ENCODE measurements around the gene CDH2.

Gene CDH2

DNA sequence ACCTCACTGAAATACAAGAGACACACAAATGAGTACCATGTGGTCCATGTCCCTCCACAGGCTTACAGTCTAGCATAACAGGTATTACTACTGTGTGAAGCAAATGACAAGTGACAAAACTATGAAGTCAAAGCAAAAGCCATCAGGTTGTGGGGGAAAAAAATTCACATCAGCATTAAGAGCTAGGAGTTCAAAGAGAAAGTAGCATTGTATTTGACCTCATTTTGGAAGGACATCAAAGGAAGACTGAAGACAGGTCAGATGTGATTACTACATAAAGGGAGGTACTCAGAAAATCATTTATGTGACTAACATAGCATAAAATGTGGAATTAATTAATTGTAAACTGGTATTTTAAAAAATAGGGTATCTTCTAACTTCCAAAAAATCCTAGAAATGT, 224.2 kb downstream of the CDH2 start:
- TF ChIP-seq CSDC2 (CRISPR knock-in tag; IDR thresholded peaks at IDR 0.05) (no peak), GLIS3 (CRISPR knock-in tag; IDR thresholded peaks at IDR 0.05) (no peak), ZFP3 (CRISPR knock-in tag; IDR thresholded peaks at IDR 0.05) (no peak), ZFP30 (CRISPR knock-in tag; IDR thresholded peaks at IDR 0.05) (no peak), TCF4 (CRISPR knock-in tag; IDR thresholded peaks at IDR 0.05; ENCODE audit: borderline replicate concordance) (no peak), RARB (CRISPR knock-in tag; IDR thresholded peaks at IDR 0.05) (no peak)

DNA sequence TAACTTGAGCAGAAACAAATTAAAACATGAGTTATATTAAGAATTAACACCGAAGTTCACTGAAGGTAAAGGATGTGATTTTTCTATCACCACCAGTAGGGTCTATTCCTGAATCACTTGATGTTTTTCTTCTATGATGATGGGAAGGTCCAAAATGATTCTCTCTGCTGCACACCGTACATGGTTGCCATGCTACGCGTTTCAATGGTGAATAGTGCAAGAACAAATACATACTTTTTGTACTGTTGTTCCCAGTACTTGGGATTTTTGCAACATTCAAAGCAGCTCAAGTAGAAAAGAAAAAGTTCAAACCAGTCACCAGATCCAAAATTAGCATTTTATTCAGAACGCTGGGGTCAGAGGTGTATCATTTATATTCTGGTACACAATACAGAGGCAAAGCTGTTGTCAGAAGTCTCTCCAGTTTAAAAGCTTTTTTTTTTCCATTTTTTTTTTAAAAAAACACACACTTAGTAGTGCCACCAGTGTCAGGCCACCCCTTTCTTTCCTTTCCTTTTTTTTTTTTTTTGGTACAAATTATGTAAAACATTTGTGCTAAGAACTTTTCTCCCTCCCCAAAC, 226.2 kb downstream of the CDH2 start:
- TF ChIP-seq ISL1 (CRISPR knock-in tag; IDR thresholded peaks at IDR 0.05) = no peak
- TF ChIP-seq, protein P1, sequence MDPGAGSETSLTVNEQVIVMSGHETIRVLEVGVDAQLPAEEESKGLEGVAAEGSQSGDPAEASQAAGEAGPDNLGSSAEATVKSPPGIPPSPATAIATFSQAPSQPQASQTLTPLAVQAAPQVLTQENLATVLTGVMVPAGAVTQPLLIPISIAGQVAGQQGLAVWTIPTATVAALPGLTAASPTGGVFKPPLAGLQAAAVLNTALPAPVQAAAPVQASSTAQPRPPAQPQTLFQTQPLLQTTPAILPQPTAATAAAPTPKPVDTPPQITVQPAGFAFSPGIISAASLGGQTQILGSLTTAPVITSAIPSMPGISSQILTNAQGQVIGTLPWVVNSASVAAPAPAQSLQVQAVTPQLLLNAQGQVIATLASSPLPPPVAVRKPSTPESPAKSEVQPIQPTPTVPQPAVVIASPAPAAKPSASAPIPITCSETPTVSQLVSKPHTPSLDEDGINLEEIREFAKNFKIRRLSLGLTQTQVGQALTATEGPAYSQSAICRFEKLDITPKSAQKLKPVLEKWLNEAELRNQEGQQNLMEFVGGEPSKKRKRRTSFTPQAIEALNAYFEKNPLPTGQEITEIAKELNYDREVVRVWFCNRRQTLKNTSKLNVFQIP (CRISPR knock-in tag; IDR thresholded peaks at IDR 0.05; ENCODE audit: borderline replicate concordance, low read depth) = no peak
- TF ChIP-seq SNAI2 (CRISPR knock-in tag; IDR thresholded peaks at IDR 0.05) = no peak
- TF ChIP-seq, protein P2, sequence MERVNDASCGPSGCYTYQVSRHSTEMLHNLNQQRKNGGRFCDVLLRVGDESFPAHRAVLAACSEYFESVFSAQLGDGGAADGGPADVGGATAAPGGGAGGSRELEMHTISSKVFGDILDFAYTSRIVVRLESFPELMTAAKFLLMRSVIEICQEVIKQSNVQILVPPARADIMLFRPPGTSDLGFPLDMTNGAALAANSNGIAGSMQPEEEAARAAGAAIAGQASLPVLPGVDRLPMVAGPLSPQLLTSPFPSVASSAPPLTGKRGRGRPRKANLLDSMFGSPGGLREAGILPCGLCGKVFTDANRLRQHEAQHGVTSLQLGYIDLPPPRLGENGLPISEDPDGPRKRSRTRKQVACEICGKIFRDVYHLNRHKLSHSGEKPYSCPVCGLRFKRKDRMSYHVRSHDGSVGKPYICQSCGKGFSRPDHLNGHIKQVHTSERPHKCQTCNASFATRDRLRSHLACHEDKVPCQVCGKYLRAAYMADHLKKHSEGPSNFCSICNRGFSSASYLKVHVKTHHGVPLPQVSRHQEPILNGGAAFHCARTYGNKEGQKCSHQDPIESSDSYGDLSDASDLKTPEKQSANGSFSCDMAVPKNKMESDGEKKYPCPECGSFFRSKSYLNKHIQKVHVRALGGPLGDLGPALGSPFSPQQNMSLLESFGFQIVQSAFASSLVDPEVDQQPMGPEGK (CRISPR knock-in tag; IDR thresholded peaks at IDR 0.05; ENCODE audit: borderline replicate concordance) = no peak
- TF ChIP-seq, protein P3, sequence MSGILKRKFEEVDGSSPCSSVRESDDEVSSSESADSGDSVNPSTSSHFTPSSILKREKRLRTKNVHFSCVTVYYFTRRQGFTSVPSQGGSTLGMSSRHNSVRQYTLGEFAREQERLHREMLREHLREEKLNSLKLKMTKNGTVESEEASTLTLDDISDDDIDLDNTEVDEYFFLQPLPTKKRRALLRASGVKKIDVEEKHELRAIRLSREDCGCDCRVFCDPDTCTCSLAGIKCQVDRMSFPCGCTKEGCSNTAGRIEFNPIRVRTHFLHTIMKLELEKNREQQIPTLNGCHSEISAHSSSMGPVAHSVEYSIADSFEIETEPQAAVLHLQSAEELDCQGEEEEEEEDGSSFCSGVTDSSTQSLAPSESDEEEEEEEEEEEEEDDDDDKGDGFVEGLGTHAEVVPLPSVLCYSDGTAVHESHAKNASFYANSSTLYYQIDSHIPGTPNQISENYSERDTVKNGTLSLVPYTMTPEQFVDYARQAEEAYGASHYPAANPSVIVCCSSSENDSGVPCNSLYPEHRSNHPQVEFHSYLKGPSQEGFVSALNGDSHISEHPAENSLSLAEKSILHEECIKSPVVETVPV (CRISPR knock-in tag; IDR thresholded peaks at IDR 0.05) = no peak
- TF ChIP-seq ZNF565 (CRISPR knock-in tag; conservative IDR thresholded peaks at IDR 0.05; ENCODE audit: low read depth) = no peak
- TF ChIP-seq ZFP30 (CRISPR knock-in tag; IDR thresholded peaks at IDR 0.05) = no peak
- TF ChIP-seq OSR1 (CRISPR knock-in tag; IDR thresholded peaks at IDR 0.05) = no peak
- no peak for ATAC-seq

More for the DNA sequence above, 224.2 kb downstream of the CDH2 start:
- no peak for ATAC-seq

DNA sequence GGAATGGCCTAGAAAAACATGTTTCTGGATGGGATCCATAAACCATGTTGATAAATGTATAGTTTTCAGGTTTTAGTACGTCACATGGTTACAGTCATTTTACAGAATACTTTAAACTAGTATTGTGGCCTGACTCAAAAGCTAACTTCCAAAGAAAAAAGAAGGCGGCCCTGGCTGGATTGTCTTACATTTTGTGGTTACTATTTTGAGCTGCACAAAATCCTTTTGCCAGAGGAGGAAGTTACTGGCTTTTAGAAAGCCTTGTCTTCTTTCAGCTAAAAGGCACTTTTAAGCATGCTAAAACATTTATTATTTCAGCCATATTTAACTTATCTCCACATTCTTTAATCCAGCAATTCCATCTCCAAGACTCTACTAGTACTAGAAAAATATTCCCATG, 227.9 kb downstream of the CDH2 start:
- ATAC-seq = no peak
- no peak for TF ChIP-seq ARNTL (CRISPR knock-in tag; IDR thresholded peaks at IDR 0.05; ENCODE audit: borderline replicate concordance, low read depth)
- TF ChIP-seq, protein P1 (CRISPR knock-in tag; IDR thresholded peaks at IDR 0.05; ENCODE audit: borderline replicate concordance, low read depth) = no peak
- TF ChIP-seq RARB (CRISPR knock-in tag; IDR thresholded peaks at IDR 0.05) = no peak
- TF ChIP-seq, protein P2 (CRISPR knock-in tag; IDR thresholded peaks at IDR 0.05; ENCODE audit: borderline replicate concordance) = no peak
- TF ChIP-seq PPARA (CRISPR knock-in tag; IDR thresholded peaks at IDR 0.05; ENCODE audit: borderline replicate concordance) = no peak

DNA sequence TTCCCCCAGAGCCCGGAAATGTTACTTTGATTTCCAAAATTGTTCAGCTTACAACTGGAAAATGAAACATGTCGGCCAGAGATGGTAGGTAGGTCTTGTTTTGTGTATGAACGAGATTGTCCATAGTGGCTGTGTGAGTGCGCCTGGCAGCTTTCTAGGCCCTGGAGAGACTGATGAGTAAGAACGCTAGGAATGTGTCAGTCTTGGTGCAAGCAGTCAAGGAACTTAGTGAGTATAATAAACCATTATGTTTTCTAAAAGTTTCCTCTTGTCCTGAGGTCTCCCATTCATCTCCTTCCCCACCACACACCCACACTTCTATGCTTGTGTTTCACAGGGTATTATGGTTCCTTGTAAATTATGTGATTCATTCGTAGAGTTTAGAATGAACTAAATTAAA, 234.2 kb downstream of the CDH2 start:
- peak; percentile 38 for ATAC-seq
- TF ChIP-seq, protein P4, sequence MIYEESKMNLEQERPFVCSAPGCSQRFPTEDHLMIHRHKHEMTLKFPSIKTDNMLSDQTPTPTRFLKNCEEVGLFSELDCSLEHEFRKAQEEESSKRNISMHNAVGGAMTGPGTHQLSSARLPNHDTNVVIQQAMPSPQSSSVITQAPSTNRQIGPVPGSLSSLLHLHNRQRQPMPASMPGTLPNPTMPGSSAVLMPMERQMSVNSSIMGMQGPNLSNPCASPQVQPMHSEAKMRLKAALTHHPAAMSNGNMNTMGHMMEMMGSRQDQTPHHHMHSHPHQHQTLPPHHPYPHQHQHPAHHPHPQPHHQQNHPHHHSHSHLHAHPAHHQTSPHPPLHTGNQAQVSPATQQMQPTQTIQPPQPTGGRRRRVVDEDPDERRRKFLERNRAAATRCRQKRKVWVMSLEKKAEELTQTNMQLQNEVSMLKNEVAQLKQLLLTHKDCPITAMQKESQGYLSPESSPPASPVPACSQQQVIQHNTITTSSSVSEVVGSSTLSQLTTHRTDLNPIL (CRISPR knock-in tag; IDR thresholded peaks at IDR 0.05; ENCODE audit: low read depth) = no peak
- TF ChIP-seq ZNF565 (CRISPR knock-in tag; conservative IDR thresholded peaks at IDR 0.05; ENCODE audit: low read depth) (no peak), OSR1 (CRISPR knock-in tag; IDR thresholded peaks at IDR 0.05) (no peak), TOX (CRISPR knock-in tag; IDR thresholded peaks at IDR 0.05; ENCODE audit: borderline replicate concordance) (no peak), ZFP3 (CRISPR knock-in tag; IDR thresholded peaks at IDR 0.05) (no peak), TCF4 (CRISPR knock-in tag; IDR thresholded peaks at IDR 0.05; ENCODE audit: borderline replicate concordance) (no peak), BACH2 (CRISPR knock-in tag; IDR thresholded peaks at IDR 0.05; ENCODE audit: borderline replicate concordance) (no peak), ARNTL (CRISPR knock-in tag; IDR thresholded peaks at IDR 0.05; ENCODE audit: borderline replicate concordance, low read depth) (no peak), CSDC2 (CRISPR knock-in tag; IDR thresholded peaks at IDR 0.05) (no peak), ISL1 (CRISPR knock-in tag; IDR thresholded peaks at IDR 0.05) (no peak)
- TF ChIP-seq, protein P3 (CRISPR knock-in tag; IDR thresholded peaks at IDR 0.05) = no peak
- TF ChIP-seq, protein P2 (CRISPR knock-in tag; IDR thresholded peaks at IDR 0.05; ENCODE audit: borderline replicate concordance) = no peak
- TF ChIP-seq, protein P1 (CRISPR knock-in tag; IDR thresholded peaks at IDR 0.05; ENCODE audit: borderline replicate concordance, low read depth) = no peak
